Hematopoietic multipotent progenitor cell treated with erythropoietin and hydrocortisone succinate and interleukin-3 and kit ligand, for 15 days (in vitro differentiated cells): ENCODE results near the gene MREG.
"Not testable (repeated sequence)": the region's sequence is repeated elsewhere in the genome, so short reads cannot be mapped to it uniquely, and the experiment has no call there.

ENCODE experiments used
- DNase-seq: peaks from one replicate; pipeline ENCODE4 v3.0.0-alpha.2; 2015; ENCODE audit warnings: low spot score

Gene MREG

GRCh38 chr2:216021768-216022565 lies 8.6 kb upstream of the MREG start:
- DNase-seq: no peak

- DNase-seq: no peak
Observed at GRCh38 chr2:216018709-216019108, 5.4 kb upstream of the MREG start.

- no peak for DNase-seq
Observed at GRCh38 chr2:216017365-216017764, 4.0 kb upstream of the MREG start.

- no peak for DNase-seq
Observed at GRCh38 chr2:216016581-216016980, 3.2 kb upstream of the MREG start.

- no peak for DNase-seq
Observed at GRCh38 chr2:216015722-216016464, 2.5 kb upstream of the MREG start.

GRCh38 chr2:216014986-216015385 lies 1.6 kb upstream of the MREG start:
- no peak for DNase-seq

GRCh38 chr2:216014006-216014405 lies 655 bp upstream of the MREG start:
- DNase-seq: no peak

GRCh38 chr2:216012830-216013079 lies 596 bp downstream of the MREG start:
- no peak for DNase-seq

- DNase-seq: peak; percentile 8
Observed at GRCh38 chr2:216012133-216012829, 1.1 kb downstream of the MREG start.

GRCh38 chr2:216009215-216009614 lies 4.1 kb downstream of the MREG start:
- not testable (repeated sequence) for DNase-seq

GRCh38 chr2:216008387-216008786 lies 5.0 kb downstream of the MREG start:
- no peak for DNase-seq

GRCh38 chr2:216006164-216006663 lies 7.1 kb downstream of the MREG start:
- peak; percentile 25 for DNase-seq

- DNase-seq: peak; percentile 75
Observed at GRCh38 chr2:216004697-216005283, 8.6 kb downstream of the MREG start.

GRCh38 chr2:216003876-216004696 lies 9.3 kb downstream of the MREG start:
- DNase-seq: no peak

GRCh38 chr2:216002693-216003092 lies 10.7 kb downstream of the MREG start:
- no peak for DNase-seq

GRCh38 chr2:216002101-216002678 lies 11.2 kb downstream of the MREG start:
- DNase-seq: peak; percentile 27

GRCh38 chr2:216001216-216002100 lies 11.9 kb downstream of the MREG start:
- no peak for DNase-seq

- DNase-seq: no peak
Observed at GRCh38 chr2:215998636-215999035, 14.7 kb downstream of the MREG start.

- no peak for DNase-seq
Observed at GRCh38 chr2:215997219-215997618, 16.1 kb downstream of the MREG start.

GRCh38 chr2:215994911-215995310 lies 18.4 kb downstream of the MREG start:
- DNase-seq: no peak
